HG03565 (cell line): ENCODE measurements around the gene DCST2.
A peak's percentile ranks its signal among the peaks of the same experiment; 100 is the strongest.

ENCODE experiments used
- ATAC-seq: cut with Tn5 transposase; IDR thresholded peaks from one replicate; pipeline ENCODE4 v1.9.1; 2021; ENCODE audit warnings: mild to moderate bottlenecking, moderate library complexity; ENCODE audit not compliant: unreplicated experiment

The DCST2 gene

DNA sequence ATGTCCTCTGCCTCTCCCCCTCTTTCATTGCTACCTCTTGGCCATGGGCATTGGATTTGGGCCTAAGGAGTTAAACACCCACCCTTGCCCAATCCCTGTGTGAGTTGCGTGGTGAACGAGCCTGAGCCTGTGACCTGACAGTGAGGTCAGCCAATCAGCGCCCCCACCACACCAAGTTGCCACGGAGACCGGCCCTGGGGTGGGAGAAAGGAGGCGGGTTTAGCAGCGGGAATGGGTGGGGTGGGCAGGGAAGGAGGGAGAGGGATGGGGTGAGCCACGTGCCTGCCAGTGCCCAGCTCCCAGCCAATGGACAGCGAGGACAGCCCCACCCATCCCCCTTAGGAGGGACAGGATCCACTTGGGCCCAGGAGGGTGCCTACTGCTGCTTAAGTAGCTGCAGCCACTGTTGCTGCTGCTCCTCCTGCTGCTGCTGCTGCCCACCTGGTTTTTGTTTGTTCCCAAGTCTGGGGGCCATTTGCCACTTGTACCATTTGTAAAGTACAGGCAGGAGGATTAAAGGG, 21.5 kb downstream of the DCST2 start:
- no peak for ATAC-seq

DNA sequence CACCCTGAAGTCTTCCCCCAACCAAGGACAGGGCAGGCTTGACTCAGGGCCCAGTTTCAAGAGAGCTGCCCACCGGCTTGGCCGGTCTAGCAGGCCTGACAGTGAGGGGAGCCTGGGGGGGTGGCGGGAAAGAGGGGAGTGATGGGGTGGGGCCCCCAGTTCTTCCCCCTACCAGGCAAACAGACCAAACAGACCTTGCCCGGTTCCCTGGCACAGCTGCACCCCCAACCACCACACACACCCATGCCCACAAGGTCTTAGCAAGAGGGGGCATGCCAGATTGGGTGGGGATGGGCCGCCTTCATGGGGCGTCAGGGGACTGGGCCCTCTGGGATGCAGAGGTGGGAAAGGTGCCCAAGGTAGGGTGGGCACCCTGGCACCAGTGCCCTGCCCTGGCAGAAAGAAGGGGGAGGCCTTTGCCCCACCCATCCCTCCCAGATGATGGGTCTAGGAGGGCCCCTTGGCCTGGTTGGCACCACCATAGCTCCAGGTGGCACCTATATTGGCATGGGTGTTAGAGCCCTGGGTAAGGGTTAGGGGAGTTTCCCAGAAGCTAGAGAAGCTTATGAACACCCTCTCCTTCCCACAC, 22.1 kb downstream of the DCST2 start:
- no peak for ATAC-seq

DNA sequence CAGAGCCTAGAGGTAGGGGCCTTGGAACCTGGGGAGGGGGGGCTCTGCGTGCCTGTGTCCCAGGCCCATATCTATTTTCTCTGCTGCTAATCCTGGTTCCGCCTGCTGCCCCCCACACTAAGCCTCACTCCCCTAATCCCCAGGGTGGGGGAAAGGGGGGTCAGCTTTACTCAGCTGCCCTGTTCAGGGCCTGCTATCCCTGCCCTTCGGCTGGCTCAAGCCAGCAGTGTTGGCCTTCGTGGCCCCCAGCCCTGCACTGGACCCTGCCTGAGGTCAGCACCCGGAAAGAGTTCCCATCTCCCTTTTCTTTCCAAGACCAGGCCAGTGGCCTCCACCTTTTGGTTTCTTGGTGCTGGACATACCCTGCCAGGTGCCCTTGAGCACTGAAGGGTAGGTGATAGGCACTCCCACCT, 22.6 kb downstream of the DCST2 start:
- no peak for ATAC-seq

DNA sequence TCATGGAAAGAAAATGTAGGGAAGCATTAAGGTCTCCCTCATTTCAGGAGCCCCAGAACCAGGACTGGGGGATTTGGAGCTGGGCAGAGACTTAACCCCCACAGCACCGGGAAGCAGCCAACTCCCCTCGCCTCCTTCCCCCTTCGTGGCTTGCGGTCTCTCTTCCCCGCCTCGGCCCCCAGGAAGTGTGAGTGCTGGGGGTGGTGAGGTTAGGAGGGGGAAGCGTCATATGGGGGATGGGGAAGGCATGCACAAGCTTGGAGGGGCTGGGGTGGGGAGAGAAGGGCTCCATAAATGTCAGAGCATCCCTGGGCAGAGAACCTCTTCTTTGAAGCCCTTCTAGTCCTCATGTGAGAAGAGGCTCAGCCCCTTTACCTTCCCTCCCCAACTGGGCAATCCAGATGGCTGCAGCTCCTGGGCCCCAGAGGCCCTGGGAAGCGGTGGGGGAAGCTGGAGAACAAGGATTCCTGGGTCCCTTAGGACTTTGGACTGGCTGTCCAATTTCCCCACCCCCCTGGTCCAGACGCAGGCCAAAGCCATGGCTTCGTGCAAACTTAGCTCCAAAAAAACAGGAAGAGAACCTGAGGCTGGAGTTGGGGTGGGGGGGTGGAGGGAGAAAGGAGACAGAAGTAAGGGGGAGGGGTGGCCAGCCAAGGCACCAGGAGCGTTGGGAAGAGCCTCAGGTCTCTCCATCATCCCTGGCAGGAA, 23.2 kb downstream of the DCST2 start:
- no peak for ATAC-seq

DNA sequence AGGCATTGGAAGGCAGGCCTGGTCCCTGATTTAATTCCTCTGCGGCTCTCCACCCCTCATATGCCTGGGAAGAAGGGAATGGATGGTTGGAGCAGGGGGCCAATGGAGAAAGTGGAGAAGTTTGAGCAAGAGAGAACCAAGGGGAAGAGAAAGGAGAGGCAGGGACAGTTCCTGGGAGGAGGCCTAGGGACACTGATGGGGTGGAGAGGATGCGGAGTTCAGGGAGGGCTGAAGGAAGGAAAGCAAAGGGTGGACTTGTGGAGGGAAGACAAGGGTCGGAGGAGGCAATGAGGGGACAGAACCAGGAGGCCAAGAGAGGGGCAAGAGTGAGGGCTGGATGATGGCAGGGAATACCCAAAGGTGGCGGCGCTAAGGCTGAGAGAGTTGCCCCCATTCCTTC, 23.8 kb downstream of the DCST2 start:
- no peak for ATAC-seq

DNA sequence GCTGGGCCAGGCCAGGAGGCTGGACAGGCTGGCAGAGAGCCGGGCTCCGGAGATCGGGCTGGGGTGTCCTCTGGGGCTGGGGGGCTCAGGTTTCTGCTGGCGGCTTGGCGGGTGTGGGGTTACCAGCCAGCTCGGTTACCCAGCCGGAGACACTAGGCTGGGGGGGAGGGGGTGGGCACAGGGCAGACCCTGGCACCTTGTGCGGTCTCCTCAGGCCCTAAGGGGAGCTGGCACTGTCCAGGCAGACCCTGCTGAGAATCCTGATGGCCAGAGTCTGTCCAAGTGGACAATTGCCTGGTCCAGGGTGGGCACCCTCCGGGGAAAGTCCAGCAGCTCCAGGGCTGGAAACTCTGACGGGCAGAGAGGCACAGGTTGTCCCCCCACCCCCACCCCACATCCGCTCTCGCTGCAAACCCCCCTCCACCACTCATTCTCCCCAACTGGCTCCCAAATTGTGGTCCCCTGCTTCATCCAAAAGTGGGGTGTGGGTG, 24.3 kb downstream of the DCST2 start:
- no peak for ATAC-seq

DNA sequence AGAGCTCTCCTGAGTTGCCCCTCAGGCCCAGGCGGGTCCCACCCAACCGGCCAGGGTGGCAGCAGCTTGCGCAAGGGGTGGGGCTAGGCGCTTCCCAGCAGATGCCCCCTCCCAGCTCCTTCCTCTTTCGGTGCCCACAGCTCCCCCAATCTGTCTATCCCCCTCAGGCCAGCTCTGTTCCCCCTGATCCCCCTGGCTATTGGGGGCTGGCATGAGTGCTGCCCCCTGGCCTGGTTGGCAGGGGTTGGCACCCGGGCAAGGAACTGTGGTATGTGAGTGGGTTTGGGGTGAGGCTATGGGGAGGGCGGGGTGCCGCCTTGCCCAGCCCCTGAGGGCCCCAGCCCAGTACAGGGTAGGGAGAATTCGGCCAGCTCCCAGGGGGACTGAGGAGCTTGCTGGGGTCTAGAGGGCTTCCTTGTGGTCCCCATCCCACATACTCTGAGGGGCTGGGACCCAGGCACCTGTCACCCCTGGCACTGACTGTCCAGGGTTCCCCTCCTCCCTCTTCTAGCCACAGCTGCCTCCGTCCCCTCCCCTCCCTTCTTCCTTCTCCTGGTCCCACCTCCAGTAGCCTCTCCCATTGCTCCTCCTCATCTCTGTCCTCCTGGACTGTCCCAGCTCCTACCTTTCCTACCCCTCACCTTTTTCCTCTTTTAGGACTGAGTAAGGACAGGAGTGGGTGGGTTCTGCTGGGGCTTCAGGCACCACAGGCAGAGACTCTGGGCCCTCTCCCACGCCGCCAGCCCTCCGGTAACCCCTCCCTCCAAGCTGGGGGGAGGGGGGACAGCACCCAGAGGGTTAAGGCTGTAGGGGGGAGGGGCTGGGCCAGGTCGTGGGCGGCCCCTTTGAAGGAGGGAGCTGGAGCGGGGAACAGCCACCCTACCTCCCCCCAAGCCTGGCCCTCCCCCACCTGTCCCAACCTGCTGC, 25.3 kb downstream of the DCST2 start:
- ATAC-seq: no peak

DNA sequence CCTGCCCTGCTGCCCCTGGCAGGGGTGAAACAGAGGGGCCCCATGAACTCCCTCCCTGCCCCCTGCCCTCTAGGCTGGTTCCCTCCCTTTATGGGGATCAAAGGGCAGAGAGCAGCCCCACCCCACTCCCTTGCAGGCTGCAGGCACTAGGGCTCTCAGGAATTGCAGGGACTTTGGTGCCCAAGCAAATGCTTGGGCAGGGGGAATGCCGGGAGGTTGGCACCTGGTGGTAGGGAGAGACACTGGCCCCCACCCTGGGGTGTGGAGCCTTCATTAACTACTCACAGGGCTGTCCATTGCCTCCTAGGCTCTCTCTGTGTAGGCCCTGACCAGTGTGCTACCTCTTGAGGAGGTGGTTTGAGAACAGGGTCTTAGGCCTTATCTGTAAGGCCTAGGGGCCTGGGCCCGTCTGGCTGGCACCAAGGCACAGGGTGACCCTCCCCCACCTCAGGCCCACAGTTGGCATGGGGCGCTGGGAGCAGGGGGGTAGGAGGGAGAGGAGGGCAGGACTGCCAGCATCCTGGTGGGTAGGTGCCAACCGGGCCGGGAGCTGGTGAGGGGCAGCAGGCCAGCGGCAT, 26.2 kb downstream of the DCST2 start:
- no peak for ATAC-seq

DNA sequence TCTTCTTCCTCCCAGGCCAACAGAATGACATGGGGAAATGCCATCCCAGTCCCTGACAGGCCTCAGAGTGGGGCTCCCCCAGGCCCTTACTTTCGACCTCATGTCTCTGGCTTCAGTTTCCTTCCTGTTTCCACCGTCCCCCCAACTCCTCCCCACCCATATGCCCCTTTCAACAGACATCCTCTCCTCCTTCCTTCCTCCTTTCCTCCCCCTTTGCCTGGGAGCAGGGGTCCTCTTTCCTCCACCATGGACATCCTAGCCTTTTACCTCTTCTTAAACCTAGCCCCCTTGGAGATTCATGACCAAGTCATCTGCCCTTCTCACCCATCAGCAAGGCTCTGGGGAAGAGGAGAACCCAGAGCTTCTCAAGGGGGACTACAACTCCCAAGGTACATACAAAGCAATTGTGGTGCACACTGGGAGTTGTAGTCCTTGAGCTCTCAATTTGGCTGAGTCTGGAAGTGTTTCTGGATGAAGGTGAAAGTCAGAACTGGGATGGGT, 26.9 kb downstream of the DCST2 start:
- ATAC-seq: no peak

DNA sequence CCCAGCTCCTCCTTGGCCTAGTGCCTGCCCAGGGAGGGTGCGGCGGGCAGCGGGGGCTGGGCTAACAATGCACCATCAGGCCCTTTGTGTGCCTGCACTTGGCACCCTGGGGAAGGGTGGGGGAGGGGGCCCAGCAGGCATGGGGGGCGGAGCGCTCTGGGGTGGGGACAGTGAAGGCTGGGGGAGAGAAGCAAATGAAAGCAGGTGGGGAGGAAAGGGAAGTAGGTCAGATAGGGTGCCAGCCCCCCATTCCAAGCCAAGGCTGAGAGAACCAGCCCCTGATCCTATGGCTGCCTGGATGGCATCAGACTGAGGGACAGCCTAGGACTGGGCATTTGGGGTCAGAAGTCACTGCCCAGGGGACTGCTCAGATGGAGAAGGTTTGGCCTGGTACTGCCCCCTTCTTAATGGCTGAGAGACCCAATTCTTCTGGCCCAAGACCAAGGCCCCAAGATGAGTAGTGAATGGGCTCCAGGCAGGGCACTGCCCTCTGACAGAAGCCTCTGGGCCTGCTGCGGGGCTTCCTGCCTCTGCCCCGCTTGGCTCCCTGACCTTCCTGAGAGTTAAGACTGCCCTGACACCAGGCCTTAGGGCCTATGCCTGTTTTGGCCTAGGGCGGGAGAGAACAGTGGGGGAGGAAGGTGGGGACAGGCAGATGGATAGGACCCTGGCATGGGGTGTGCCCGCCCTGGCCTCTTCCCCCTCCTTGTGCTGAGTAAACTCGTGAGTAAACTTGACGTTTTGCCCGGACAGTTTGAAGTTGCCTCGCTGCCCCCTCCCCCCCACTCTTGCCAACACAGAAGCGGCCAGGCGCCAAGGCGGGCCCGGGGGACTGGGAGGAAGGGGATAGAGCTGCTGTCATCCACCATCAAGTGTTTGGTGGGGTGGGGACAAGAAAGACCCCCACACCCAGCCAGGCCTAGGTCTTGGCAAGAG, 28.2 kb downstream of the DCST2 start:
- no peak for ATAC-seq

DNA sequence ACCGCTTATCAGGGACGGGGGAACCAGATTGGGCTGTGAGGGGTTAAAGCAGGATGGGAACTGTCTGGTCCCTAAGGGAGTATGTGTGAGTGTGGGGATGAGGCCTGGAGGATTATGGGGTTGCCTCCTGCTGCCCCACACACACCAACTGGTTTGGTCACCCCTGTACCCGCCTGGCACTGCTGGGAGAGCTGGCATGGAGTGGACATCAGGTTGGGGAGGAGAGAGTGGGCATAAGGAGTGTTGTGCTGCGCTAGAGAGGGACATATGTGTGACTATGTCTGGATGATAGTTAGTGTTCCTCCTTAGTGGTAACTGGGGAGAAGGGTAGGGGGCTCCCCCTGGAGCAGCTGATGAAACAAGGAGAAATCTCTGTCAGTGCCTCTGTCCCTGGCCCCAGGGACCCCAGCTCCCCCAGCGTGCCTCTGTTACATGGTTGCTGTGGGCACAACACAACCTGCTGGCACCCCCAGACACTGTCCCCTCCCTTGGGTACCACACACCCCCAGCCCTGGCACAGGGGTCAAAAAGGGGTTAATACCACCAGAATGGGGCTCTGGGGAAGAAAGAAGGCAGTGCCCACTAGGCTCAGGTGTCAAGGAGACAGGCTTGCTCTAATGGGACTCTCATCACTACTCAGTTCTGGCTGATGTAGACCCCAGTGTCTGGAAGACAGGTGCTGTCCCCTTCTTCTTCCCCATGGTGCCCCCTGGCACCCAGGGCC, 29.1 kb downstream of the DCST2 start:
- no peak for ATAC-seq

DNA sequence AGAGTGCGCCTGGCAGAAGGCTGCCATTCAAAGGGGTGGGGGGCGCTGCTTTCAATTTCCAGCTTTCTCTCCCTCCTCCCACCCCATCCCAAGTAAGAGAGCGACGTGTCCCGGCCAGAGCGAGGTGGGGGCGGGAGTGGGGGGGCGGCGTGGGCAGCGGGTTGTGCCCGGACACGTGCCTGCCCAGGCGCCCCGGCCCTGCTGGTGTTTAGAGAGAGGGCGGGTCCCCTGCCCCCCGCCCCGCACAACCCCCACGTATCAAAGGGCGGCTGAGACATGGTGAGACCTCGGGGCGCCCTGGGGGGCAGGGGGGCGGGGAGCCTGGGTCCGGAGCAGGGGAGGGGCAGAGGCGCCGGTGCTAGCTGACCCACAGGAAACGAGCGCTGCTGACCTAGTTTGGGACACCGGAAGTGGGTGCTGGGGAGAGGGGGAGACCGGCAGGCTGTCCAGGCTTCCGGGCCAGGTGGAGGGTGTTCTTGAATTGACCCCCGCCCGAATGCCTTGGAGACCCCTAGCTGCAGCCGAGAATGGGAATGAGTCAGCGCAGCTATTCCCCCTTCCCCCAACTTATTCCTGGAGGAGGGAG, 29.7 kb downstream of the DCST2 start:
- ATAC-seq: no peak

DNA sequence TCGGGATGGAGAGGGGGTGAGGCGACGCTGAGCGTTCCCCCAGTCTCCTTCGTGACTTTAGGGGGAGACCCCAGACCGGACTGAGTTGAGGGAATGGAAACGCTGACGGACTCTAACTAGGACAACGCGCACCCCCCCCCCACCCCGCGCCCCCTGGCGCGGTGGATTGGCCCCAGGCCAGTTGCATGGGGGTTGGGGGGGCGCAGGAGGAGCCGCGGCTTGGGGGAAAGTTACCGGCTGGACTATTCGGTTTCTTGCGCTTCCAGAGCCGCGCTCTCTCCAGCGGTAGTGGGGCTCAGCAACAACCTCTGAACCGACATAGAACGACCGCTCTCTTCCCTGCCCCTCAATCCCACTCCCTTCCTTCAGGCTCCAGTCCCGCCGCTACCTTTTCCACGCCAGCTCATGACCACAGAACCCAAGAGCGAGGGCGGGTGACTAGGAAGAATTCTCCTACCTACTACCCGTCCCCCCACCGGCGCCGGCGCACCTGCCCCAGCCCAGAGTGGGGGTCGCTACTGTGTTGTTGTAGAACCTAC, 30.3 kb downstream of the DCST2 start:
- no peak for ATAC-seq

DNA sequence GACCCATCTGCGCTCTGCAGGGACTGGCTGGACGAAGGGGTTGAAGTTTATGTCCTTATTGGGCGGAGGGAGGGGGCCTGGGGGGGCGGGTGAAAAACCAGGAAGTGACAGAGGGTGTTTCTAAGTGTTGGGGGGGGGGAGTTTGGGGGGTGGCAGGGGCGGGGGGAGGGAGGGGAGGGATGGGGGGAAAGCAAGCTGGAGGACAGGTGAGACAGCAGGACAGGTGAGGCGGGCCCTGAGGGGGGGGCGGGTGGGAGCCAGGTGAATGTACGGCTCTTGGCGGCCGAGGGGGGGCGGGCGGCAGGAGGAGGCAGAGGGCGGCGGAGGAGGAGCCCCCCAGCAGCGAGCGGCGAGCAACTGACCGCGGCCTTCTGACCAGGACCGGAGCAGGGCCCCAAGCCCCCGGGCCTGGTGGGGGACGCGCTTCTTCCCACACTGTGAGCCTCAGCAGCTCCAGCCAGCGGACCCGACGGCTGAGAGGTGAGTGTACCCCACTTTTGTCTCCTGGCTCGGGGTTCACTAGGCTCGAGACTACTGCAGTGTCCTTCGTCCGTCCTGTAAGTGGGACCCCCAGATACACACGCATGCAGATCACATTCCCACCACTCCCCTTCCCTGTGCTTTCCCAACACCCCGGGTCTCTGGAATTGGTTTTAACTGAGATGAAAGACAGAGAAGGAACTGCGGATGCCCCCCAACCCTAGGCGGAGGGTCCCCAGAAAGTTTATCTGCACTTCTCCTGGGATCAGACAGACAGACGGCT, 30.9 kb downstream of the DCST2 start, which contains the start of gene ZBTB7B:
TSS of gene ZBTB7B (plus strand) at position 339 of the 763 bp plus-strand sequence. CDS start 11,859 bp downstream, outside the sequence.
- ATAC-seq: no peak

DNA sequence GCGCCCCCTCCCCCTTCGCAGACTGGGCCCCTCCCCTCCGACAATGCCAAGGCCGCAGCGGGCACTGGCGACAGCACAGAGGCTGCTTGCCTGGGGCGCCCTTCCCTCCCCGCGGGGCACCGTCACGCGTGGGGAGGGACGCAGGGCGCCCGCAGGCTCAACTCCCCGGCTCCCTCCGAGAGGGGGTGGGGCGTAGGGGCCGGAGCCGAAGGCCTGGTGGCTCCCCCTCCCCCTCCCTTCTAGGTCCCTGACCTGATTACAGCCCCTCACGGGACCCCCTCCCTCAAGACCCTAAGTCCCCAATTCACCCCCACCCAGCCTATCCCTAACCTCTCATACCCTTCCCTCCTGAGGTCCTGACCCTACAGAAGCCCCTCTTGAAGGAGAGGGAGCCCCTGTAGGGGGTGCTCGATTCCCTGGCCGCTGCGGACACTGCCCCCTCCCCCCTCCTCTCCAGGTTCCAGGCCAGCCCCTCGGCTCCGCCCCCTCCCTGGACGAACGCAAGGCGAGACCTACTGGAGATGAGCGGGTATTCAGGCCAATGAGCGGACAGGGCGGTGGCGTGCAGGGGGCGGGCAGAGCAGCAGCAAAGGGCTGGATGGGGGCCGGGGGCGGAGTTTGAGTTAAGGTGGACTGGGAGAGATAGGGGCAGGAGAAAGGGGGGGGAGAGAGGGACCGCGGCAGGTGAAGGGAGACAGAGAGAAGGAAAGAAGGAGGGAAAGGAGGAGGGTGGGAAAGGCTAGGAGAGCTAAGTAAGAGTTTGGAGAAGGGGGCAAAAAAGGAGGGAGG, 31.7 kb downstream of the DCST2 start:
- ATAC-seq: peak; percentile 45

DNA sequence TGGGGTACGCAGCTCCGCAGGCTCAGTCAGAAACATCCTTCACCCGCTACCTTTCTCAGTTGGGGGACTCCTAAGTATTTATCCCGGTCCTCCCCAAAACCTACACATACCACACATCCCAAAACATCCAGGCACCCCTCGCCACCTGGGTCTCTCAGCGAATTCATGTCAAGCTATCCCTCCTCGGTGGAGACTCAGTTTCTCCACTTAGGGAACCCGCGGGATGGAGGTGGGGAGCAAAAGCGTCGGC, 32.2 kb downstream of the DCST2 start:
- ATAC-seq: no peak
